Activated T-cell treated with anti-CD3 and anti-CD28 coated beads for 24 hours (primary cell): ENCODE results near the gene YKT6.

ENCODE experiments used
- DNase-seq: peaks from one replicate; pipeline ENCODE4 v3.0.0-alpha.2; 2020; ENCODE audit warnings: low read depth

Gene YKT6

DNA sequence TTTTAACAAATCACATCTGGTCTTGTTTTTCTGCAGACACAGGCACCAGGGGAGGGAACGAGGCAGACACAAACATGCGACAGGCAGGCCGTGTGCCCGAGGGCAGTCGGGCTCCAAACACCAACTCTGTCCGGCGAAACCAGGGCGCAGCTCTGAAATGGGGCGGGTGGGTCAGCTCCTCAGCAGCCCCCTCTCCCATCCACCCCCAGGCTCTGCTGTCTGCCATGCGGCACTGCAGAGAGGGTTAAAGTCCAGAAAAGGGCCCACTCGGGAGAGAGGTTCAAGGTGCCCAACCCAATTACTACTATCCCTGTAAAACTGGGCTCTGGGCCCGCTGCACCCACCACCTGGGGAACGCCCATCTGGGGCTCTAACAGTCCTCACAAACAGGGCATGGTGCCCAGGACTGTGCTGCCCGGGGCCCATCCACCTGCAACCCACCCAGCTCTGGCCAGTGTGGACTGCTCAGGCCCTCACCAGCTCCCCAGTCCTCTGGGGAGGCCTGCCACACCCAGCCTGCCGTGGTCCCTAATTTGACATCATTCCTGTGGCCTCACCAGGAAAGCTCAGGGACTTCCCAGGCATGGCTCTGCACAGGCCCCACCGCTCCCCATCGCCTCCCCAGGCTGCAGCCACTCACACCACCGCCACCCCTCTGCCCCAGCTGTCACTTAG lies 18.7 kb downstream of the YKT6 start:
- DNase-seq: no peak

DNA sequence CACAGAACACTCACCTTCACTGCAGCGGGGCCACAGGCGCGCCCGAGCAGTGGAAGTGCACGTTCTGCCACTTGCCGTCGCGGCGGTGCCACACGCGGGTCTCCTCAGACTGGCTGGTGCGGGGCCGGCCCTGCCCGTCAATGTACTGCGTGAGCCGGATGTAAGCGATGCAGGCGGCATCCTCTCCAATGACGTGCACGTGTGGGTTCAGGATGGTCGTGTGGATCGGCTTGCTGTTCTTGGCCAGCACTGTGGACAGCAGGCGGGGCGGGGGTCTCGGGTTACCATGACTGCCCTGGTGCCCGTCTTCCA lies 19.2 kb downstream of the YKT6 start:
- DNase-seq: no peak

DNA sequence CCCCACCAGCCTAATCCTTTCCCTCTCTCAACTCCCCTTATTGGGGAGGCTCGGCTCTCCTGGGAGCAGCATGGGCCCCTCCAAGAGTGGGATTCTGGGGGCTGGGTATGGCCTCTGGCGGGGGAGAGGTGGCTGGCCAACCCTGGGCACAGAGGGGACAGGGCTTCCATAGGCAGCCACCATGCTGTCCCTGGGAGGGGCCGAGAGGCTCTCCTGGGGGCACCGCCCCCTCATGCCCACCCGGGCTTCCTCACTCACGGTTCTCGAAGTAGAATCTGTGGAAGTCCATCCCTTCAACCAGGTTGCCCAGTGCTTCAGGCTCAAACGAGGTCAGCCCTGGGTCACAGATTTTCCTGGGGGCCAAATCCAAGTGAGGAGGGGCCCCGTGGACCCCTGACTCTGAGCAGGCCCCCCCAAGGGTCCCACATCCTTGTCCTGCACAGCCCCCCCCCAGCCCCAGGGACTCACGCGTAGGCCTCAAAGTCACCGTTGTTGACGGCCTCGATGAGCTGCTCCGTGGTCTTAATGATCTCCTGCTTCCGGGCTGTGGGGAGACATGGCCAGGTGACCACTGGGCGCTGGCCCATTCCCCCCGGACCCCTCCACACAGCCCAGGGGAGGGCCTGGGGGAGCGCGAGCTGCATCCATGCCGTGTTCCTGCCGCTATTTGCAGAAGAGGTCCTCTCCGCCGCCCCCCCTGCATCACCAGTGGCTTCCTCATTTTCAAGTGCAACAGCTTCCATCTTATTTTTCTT lies 19.8 kb downstream of the YKT6 start:
- no peak for DNase-seq

DNA sequence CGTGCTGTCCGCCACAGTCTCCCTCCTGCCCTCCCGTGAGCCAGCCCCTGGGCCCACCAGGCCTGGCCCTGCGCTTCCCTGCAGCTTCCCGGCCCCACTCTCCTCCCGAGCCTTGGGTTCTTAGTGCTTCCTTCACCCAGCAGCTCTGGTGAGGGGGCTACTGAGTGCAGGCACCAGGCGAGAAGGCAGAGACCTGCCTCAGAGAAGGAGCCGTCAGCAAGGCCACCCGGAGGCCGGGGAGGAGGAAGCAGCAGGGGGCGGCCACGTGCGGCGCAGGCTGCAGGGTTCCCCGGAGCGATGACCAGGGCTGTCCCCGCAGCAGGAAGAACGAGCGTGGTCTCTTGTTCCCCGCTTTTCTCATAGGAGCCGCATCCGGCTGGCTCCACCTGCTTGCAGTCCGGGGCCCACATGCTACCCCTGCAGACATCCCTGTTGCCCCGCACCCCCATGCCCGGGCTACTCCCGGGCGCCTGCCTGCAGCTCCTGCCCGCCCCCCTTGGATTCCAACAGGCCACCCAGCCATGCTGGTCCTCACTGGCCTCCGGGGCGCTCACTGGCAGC lies 20.5 kb downstream of the YKT6 start:
- no peak for DNase-seq

DNA sequence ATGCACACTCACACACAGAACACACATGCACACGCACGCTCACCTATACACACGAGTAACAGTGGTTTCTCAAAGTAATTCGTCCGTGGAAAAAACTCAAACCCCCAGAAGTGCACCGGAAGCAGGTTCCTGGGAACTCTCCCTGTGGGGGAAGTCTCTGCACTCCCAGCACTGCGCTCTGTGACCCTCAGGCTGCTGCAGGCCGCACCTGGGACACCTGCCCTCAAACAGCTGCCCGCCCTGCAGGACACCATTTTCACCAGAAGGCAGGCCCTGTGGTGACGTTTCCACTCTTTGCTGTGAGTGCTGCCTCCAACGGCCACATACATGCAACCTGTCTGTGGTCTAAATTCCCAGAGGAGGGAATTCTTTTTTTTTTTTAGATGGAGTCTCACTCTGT lies 21.3 kb downstream of the YKT6 start:
- DNase-seq: no peak

DNA sequence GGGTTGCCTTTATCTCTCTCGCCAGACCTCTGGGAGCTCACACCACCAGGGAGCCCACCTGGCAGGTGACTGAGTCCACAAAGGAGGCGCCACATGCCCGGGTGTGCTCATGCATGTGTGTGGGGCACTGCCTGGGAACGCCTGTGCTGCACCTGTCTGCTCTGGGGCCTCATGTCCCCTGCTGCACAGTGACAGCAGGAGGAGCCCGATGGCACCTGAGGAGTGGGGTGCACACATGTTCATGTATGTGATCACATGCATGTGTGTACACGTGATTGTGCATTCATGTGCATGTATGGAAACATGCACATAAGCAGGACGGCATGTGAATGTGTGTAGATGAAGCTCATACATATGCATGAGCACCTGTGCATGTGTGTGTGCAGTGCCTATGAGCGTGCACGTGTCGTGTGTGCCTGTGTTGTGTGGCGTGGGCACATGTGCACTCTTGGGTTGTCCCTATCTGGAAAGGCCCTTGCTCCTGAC lies 22.0 kb downstream of the YKT6 start:
- no peak for DNase-seq

DNA sequence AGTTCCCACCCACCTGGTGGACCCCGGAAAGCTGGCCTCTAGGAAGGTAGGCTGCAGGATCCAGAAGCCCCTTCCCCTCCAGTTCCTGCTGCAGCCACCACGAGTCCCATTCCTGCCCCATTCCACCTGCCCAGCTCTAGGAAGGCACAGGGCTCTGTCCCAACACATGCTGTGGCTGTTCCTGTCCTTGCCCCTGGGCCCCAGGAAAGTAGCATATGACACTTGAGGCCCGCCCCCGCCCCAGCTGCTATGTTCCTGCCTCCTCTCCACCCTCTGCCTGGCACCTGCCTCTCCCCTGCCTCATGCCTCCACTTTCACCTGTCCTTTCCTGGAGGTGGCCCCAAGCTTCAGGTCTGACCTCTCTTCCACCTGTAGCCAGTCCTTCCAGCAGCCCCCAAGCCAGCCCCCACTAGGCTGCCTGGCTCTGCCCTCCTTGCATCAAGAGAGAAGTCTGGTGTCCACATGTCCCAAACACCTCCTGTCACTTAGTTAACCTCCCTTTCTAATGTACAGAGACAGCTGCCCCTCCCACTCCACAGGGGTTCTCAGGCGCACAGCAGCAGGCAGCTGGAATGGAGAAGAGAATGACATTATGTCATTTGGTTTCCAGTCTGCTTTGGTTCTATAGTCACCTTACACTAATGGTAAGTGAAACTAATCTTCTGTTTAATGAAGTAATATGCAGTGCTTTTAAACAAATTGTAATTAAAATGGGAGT lies 22.7 kb downstream of the YKT6 start:
- DNase-seq: no peak

DNA sequence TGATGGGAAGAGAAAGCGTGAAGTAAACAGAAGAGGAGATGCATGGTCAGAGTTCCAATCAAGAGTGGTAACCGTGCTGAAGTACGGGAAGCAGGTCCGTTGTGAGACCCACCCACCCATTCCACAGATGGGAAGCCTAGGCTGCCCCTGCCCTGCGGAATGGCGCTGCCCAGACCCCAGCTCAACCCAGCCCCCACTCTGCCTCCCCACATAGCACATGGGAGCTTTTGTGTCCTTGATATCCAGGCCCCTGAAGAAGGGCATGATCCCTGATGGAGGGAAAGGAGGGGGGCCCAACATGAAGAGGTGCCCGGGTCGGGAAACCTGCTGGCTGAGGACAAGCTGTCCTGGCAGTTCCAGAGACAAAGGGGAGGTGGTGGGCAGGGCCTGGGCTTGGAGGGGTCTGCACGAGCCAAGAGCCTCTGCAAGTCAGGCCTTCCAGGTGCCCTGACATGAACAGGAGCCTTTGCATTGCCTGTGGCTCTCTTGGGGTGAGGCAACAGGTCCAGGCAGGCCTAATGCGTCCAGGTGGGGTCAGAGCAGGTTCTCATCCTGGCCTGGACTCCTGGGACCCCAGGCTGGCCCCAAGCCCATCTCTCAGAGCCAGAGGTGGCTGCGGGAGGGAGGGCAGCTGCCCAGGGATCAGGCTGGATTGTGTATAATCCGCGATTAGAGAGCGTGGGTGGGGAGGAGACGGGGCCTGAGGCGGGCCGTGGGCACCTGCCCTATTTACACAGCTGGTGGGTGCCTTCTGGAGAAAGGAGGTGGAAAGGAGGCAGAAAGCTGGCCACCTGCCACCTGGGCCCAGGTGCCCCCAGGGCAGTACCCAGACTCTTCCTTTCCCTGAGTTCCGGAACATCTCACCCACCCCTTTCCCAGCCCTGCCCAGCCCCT lies 23.5 kb downstream of the YKT6 start:
- DNase-seq: no peak

DNA sequence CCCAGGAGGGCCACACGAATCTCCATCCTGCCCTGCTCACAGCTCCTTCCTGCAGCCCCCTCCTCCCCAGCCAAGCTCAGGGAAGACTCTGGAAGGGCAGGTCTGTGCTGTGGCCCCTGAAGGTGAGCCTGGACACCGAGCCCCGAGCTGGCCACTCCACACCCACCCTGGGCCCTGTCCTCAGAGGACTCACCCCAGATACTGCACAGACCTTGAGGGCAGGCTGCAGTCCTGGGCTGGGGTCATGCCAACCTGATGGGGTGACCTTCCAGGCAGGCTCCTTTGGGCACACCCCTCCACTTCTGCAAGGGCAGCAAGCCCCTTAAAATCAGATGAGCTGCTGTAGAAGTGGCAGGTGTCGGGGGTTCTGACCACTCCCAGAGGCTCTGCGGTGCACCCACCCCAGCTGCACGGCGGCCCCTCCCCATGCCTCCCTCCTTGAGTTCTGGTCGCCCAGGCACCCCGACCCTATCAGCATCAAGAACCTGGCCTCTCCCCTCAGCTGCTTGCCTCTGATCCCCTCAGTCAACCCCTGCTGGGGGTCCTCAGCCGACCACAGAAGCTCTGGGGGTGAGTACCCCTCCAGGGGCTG lies 24.3 kb downstream of the YKT6 start:
- DNase-seq: no peak

DNA sequence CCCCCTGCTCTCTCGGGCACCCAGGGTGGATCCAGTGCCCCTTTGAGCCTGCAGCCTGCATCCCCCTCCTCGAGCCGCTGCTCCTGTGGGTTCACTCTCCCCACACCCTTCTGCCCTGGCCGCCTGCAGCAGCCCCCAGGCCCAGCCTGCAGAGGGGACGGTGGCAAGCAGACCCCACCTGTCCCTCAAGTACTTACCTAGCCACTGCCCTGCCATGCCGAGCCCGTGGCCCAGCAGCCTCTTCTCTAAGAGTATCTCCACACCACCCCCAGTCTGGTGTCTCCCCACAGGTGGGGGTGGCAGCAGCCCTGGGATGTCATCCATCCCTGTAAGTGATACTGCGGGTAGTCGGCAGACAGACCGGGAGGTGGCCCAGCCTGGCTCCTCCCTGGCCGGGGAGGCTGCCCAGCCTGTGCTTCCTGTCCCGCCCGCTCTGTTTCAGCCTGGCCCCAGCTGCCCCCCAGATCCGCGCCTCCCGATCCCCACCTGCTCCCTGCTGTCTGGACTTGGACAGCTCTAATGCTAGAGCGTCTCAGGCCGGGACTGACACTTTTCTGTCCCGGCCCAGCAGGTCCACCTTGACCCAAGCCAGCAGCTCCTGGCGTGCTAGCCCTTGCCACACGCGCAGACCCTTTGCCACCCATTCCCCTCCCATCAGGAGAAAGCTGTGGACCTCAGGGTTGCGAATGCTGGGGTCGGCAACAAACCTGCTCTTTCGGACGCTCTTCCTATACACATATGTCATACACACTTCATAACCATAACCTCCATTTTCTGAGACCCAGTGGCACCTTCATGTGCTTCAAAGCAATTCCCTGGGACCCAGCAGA lies 25.0 kb downstream of the YKT6 start:
- DNase-seq: no peak

DNA sequence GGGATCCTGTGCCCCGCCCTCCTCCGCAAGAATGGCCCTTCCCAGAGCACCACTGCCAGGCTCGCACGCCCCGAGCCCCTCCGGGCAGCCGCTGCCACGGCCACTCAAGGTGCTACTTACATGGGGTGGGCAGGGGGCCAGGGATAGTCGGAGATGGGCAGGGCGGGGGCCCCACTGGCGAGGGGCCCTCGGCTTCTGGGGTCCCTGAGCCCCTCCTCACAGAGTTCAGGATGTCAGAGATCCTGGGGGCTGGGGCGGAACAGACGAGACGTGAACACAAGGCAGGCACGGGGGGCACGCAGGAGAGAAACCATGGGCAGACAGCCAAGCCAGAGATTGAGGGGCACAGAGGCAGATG lies 25.6 kb downstream of the YKT6 start:
- DNase-seq: no peak

DNA sequence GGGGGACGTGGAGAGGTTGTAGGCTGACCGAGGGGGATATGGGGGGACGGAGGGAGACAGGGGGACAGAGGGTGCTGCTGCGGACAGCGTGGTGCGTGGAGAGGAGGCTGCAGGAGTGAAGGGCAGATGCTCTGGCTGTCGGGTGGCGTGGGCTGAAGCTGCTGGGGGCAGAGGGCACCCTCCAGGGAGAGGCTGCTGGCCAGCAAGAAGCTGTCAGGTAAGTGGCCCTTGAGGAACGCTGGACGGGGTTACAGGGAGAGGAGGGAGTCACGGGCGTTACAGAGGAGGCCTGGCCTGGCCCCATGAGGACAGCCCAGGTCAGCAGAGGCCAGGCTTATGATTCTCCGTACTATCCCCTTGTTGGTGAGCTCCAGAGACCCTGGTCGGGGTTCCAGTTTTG lies 27.1 kb downstream of the YKT6 start:
- no peak for DNase-seq

DNA sequence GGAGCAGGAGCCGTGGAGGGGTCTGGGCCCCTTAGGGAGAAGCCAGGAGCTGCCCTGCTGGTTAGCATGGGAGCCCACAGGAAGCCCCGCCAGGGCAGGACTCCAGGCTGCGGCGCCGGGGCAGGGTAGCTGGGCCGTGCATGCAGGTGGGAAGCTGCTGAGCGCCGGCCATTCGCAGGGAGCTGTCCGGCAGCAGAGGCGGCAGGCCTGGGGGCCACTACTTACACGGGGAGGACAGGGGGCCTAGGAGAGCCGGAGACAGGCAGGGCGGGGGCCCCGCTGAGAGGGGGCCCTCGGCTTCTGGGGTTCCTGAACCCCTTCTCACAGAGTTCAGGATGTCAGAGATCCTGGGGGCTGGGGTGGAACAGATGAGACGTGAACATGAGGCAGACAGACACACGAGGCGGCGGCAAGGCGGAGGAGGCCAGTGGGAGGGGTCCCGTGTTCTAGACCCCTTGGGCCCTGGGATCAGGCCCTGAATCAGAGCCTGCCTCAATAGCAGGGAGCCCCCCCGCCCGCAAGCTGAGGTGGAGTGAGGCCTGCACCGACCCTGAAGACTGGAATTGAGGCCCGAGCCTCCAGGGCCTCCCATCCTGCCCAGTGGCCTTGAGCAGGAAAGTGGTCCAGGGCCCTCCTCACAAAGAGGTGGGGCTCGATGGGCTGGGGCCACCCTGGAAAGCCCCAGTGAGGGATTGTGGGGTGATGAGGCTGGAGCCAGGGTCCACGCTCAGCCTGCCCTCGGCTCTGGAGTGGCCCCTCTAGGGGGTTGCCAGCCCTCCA lies 28.0 kb downstream of the YKT6 start:
- no peak for DNase-seq

DNA sequence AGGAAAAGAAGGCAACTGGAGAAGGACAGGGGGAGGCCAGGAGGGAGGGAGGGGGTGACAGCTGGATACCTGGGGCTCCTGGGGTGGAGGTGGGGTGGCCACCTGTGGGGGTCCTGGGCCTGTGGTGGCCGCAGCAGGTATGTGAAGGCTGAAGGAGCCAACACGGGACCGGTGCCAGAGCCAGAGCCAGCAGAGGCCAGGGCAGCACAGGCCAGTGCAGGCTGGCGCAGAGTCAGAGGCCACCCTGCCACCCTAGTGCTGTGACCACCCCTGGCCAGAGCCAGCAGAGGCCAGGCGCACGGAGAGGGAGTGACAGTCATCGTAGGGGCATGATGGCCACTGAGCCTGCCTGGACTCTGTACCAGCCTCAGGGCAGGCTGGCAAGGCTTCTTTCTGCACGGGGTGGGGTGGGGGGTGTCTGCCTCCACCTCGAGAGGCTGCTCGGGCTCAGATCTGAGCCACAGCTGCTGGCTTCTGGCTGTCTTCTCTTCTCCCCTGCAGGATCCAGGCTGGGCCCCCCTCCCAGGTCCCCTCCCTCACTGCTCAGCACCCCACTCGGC lies 28.8 kb downstream of the YKT6 start:
- no peak for DNase-seq

DNA sequence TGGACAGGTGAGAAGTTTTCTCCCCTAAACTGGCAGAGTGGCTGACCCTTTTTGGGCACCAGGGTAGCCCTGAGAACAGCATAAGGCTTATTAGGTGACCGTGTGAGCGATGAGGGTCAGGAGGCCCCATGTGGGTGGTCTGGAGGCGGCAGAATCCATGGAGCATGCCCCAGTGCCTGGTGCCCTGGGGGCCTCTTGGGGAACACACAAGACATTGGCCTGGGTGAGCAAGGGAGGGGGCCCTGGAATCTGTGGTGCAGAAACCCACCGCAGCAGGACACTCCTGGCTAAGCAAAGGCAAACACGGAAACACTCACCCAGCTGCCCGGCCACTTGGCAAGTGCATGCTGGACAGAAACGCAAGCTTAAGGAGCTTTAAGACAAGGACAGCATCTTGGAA lies 29.5 kb downstream of the YKT6 start:
- DNase-seq: no peak

DNA sequence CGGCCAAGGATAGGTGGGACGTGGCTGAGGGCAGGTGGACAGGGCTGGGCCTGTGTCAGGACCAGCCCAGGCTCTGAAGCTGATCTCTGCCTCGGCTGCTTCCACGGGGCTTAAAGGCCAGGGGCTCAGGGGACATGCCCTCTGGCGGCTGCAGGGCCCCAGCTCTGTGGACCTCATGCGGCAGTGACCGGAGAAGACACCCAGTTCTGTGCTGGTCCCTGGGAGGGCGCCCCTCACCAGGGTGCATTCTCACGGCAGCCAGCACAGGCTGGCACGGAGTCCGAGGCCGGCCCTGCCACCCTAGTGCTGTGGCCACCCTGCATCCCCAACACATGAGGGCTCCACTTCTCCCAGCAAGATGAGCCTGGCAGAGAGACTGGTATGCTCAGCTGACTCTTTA lies 30.3 kb downstream of the YKT6 start:
- no peak for DNase-seq

DNA sequence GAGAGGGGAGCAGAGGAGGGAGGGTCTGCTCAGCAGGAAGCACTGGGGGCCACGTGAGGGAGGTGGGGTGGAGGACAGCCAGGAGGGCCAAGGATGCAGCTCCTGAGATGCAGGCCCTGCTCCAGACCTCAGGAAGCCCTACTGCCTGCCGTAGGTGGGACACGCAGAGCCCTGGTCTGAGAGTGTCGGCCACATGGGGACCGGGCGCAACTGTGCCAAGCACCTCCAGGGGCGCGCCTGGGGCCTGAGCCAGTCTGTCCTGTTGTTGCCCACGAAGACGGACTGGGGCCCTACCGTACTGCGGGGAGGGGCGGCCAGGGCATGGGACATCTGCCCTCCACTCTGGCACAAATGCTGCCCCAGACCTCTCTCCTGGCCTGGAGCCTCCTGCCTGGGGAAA lies 31.6 kb downstream of the YKT6 start:
- DNase-seq: no peak

DNA sequence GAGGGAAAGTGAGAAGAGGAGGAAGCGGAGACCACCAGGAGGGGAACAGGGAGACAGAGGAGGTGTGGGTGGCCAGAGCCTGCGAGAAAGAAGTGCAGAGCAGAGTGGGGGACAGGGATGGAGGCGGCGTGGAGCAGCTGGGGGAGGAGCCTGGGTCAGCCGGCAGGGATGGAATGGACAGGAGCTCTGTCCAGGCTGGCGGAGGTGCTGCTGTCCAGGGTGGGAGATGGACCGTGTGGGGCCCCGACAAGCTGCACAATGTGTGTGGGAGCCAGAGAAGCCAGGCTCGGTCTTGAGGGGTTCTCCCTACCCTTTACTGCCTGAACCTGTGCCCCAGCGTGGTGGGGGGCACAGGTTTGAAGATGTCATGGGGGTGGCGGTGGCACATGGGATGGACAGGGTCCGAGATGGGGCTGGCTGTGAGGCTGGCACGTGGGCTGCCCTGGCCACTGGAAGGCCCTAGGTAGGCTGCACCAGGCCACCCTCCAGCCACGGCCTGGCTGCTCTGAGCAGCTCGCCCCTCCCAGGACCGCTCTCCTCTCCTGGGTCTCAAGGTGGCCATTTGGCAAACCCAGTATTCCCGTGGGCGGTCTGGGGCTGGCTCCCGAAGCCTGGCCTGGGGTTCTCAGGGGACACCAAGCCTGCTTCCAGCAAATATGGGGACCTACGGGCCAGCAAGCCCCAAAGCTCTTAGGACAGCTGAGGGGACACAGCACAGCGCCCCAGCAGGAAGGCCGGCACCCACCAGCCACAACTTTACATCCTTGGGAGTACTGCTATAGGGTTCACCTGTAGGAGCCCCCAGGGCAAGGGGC lies 32.3 kb downstream of the YKT6 start:
- DNase-seq: no peak

DNA sequence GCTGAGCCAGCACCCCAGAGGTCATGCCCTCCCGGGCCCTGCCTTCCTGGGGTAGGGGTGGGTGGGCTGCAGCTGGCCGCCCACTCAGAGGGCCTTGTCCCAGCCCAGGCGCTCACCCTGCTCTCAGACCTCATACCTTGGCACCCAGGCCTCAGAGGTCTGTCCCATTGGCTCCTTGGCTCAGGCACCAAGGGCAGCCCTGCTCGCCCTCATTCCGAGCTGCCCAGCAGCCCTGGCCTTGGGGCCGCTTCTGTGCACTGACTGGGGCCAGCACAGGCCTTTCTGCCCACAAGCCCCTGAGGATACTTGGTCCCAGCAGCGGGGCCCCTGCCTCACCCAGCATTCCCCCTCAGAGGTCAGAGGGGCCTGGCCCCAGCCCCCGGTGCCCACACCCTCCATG lies 34.3 kb downstream of the YKT6 start:
- DNase-seq: no peak
